HEK293 (cell line): ENCODE results near the gene KIRREL3.
"Not testable (repeated sequence)": the region's sequence is repeated elsewhere in the genome, so short reads cannot be mapped to it uniquely, and the experiment has no call there.

Source experiments
- CTCF ChIA-PET: fragments of 350-600 bp; formaldehyde crosslinking; extraction: SDS; loops from one replicate; lab custom pipeline; 2021; ENCODE audit warnings: antibody characterized with exemption; lab: Yijun Ruan, JAX
- POLR2A ChIA-PET: fragments of 300-600 bp; formaldehyde crosslinking; extraction: SDS; loops from one replicate; lab custom pipeline; 2020; ENCODE audit warnings: antibody characterized with exemption, inconsistent platforms; lab: Yijun Ruan, JAX
- H3K27ac ChIP-seq: fragments of 200-500 bp; sonication (Bioruptor generic); 2 replicates; pipeline ENCODE4 v1.5.1; 2014; ENCODE audit warnings: low read depth, low read length, control low read depth, inconsistent platforms; ENCODE audit errors: extremely low read depth
- H3K36me3 ChIP-seq, 2 experiments: fragments of 200-500 bp in 1 of 2; sonication (Bioruptor generic) in 1 of 2; 1 replicate in 1 of 2; 2 replicates in 1 of 2; pipeline ENCODE4 v1.5.1; 2014 to 2017; ENCODE audit warnings: inconsistent platforms in 2 of 2, low read length in 2 of 2; ENCODE audit not compliant: control insufficient read depth in 2 of 2, insufficient read depth in 1 of 2
- H3K4me1 ChIP-seq: fragments of 200-500 bp; sonication (Bioruptor generic); 2 replicates; pipeline ENCODE4 v1.5.1; 2014; ENCODE audit warnings: mild to moderate bottlenecking, low read length, inconsistent platforms; ENCODE audit not compliant: control insufficient read depth, insufficient read depth
- H3K4me3 ChIP-seq: 2 replicates; pipeline ENCODE4 v1.5.1; 2011; ENCODE audit warnings: low read depth, mild to moderate bottlenecking, control low read depth, low read length, moderate library complexity
- H3K9me3 ChIP-seq: fragments of 200-500 bp; sonication (Bioruptor generic); 2 replicates; pipeline ENCODE4 v1.5.1; 2014; ENCODE audit warnings: low read depth, low read length, inconsistent platforms; ENCODE audit not compliant: control insufficient read depth, insufficient read depth
- BCL11B ChIP-seq: fragments of 450-650 bp; formaldehyde crosslinking; IDR thresholded peaks from 2 replicates; pipeline ENCODE4 v1.5.1; 2016; ENCODE audit warnings: low read depth, missing biosample characterization, missing genetic modification characterization
- FEZF1 ChIP-seq: fragments of 450-650 bp; formaldehyde crosslinking; IDR thresholded peaks from 2 replicates; pipeline ENCODE4 v1.5.1; 2016; ENCODE audit warnings: missing biosample characterization, missing genetic modification characterization
- GFI1B ChIP-seq: fragments of 450-650 bp; formaldehyde crosslinking; IDR thresholded peaks from 2 replicates; pipeline ENCODE4 v1.5.1; 2016; ENCODE audit warnings: missing biosample characterization, missing genetic modification characterization
- HOXA7 ChIP-seq: sonication (generic); formaldehyde crosslinking; IDR thresholded peaks from 2 replicates; pipeline ENCODE4 v1.8.1; 2022; ENCODE audit warnings: missing genetic modification reagents, borderline replicate concordance
- PRDM10 ChIP-seq: fragments of 450-650 bp; formaldehyde crosslinking; IDR thresholded peaks from 2 replicates; pipeline ENCODE4 v1.5.1; 2016; ENCODE audit warnings: missing biosample characterization, missing genetic modification characterization
- ZBTB17 ChIP-seq: fragments of 450-650 bp; formaldehyde crosslinking; IDR thresholded peaks from 2 replicates; pipeline ENCODE4 v1.5.1; 2016; ENCODE audit warnings: missing biosample characterization, missing genetic modification characterization
- ZNF202 ChIP-seq: fragments of 450-650 bp; formaldehyde crosslinking; IDR thresholded peaks from 2 replicates; pipeline ENCODE4 v1.5.1; 2016; ENCODE audit warnings: missing biosample characterization, missing genetic modification characterization, borderline replicate concordance
- ZNF23 ChIP-seq: fragments of 450-650 bp; formaldehyde crosslinking; IDR thresholded peaks from 2 replicates; pipeline ENCODE4 v1.5.1; 2016; ENCODE audit warnings: missing biosample characterization, missing genetic modification characterization, borderline replicate concordance
- ZNF311 ChIP-seq: fragments of 450-650 bp; formaldehyde crosslinking; IDR thresholded peaks from 2 replicates; pipeline ENCODE4 v1.5.1; 2017; ENCODE audit warnings: missing biosample characterization, missing genetic modification characterization, borderline replicate concordance
- ZNF423 ChIP-seq: fragments of 450-650 bp; formaldehyde crosslinking; IDR thresholded peaks from 2 replicates; pipeline ENCODE4 v1.5.1; 2016; ENCODE audit warnings: missing biosample characterization, missing genetic modification characterization
- ZNF843 ChIP-seq: fragments of 450-650 bp; formaldehyde crosslinking; IDR thresholded peaks from 2 replicates; pipeline ENCODE4 v1.5.1; 2016; ENCODE audit warnings: missing biosample characterization, missing genetic modification characterization
- ZSCAN4 ChIP-seq: fragments of 450-650 bp; formaldehyde crosslinking; IDR thresholded peaks from 2 replicates; pipeline ENCODE4 v1.5.1; 2017; ENCODE audit warnings: missing biosample characterization, missing genetic modification characterization
- TF ChIP-seq, protein P1 (sequence below): fragments of 450-650 bp; formaldehyde crosslinking; IDR thresholded peaks from 2 replicates; pipeline ENCODE4 v1.5.1; 2016; ENCODE audit warnings: missing biosample characterization, missing genetic modification characterization
- TF ChIP-seq, protein P2 (sequence below): fragments of 450-650 bp; formaldehyde crosslinking; IDR thresholded peaks from 2 replicates; pipeline ENCODE4 v1.5.1; 2016; ENCODE audit warnings: missing biosample characterization, missing genetic modification characterization, low read depth
- TF ChIP-seq, protein P3 (sequence below): fragments of 450-650 bp; formaldehyde crosslinking; IDR thresholded peaks from 2 replicates; pipeline ENCODE4 v1.5.0; 2017; ENCODE audit warnings: missing biosample characterization, missing genetic modification characterization, borderline replicate concordance

The KIRREL3 gene

DNA sequence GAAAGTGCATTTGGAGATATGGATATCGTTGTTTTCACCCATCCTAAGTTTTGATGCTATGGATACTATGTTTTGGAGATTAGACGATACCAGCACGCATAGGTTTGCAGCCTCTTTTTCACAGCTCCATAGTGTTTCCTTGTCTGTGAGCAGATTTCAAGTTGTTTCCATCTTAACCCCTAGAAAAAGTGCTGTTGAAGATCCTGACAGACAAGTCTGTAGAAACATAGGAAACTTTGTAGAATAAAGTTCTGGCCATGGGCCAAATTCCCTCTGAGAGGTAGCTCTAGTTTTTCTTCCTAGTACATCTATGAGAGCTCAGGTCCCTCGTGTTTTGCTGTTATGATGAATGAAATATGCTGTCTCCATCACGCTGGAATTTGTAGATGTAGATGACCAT lies 612.7 kb downstream of the KIRREL3 start (continued):
- TF ChIP-seq PRDM10 (tag by site-specific recombination) (no peak), GFI1B (no peak), BCL11B (tag by site-specific recombination) (no peak), ZNF23 (tag by site-specific recombination) (no peak)

- H3K4me1 ChIP-seq, H3K36me3 ChIP-seq, POLR2A ChIA-PET, H3K27ac ChIP-seq, H3K9me3 ChIP-seq, H3K4me3 ChIP-seq: not testable (repeated sequence)
- CTCF ChIA-PET = interaction anchor here (1.6 kb wide), 1 partner anchor 76 kb away, joined by 4 read pairs; no protein-coding TSS in a partner anchor
These were observed 613.9 kb downstream of the KIRREL3 start for GRCh38 chr11:126386729-126387071.

DNA sequence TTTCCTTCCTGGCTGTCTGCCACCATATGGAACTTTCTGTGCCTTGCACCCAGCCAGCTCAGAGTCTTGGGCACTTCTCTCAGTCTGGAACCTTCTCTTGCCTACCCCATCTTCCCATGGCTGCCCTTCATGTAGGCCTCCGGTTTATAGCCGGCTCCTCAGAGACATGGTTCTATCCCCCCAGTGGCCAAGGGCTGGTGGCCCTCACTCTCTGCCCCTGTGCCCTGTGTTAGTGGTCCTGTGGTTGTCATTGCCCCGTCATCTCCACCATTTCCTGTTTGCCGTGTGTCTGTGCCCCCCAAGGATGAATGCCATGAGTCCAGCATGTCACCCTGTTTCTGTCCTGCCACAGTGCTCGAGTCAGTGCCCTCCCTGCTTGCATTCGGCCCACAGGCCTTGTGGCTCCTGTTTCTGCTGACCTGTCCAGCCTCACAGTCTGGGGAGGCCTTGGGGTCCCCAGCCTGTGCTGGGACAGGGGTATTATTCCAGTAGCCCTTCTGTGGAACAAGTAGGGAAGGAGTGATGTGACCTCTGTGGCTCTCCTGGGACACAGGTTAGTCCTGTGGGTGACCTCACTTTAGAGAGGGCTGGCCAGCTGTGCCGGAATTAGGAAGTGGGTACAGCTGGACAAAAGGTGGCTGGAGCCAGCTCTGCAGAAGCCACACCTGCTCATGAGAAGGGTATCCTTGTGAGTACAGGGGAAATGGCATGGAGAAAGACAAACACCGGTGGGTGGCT lies 614.4 kb downstream of the KIRREL3 start:
- H3K9me3 ChIP-seq = no peaks in the 10 kb centered on the region
- H3K36me3 ChIP-seq = no peaks in the 10 kb centered on the region
- CTCF ChIA-PET = no interaction called here
- H3K4me3 ChIP-seq = no peak overlapping the region
- TF ChIP-seq FEZF1 (tag by site-specific recombination) (no peak), ZNF311 (no peak), ZNF202 (tag by site-specific recombination) (no peak), ZBTB17 (tag by site-specific recombination) (no peak), ZNF423 (tag by site-specific recombination) (no peak), ZSCAN4 (tag by site-specific recombination) (no peak), HOXA7 (CRISPR knock-in tag) (no peak), ZNF843 (tag by site-specific recombination) (no peak)
- TF ChIP-seq, protein P1, sequence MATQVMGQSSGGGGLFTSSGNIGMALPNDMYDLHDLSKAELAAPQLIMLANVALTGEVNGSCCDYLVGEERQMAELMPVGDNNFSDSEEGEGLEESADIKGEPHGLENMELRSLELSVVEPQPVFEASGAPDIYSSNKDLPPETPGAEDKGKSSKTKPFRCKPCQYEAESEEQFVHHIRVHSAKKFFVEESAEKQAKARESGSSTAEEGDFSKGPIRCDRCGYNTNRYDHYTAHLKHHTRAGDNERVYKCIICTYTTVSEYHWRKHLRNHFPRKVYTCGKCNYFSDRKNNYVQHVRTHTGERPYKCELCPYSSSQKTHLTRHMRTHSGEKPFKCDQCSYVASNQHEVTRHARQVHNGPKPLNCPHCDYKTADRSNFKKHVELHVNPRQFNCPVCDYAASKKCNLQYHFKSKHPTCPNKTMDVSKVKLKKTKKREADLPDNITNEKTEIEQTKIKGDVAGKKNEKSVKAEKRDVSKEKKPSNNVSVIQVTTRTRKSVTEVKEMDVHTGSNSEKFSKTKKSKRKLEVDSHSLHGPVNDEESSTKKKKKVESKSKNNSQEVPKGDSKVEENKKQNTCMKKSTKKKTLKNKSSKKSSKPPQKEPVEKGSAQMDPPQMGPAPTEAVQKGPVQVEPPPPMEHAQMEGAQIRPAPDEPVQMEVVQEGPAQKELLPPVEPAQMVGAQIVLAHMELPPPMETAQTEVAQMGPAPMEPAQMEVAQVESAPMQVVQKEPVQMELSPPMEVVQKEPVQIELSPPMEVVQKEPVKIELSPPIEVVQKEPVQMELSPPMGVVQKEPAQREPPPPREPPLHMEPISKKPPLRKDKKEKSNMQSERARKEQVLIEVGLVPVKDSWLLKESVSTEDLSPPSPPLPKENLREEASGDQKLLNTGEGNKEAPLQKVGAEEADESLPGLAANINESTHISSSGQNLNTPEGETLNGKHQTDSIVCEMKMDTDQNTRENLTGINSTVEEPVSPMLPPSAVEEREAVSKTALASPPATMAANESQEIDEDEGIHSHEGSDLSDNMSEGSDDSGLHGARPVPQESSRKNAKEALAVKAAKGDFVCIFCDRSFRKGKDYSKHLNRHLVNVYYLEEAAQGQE (tag by site-specific recombination) = no peak
- TF ChIP-seq, protein P2, sequence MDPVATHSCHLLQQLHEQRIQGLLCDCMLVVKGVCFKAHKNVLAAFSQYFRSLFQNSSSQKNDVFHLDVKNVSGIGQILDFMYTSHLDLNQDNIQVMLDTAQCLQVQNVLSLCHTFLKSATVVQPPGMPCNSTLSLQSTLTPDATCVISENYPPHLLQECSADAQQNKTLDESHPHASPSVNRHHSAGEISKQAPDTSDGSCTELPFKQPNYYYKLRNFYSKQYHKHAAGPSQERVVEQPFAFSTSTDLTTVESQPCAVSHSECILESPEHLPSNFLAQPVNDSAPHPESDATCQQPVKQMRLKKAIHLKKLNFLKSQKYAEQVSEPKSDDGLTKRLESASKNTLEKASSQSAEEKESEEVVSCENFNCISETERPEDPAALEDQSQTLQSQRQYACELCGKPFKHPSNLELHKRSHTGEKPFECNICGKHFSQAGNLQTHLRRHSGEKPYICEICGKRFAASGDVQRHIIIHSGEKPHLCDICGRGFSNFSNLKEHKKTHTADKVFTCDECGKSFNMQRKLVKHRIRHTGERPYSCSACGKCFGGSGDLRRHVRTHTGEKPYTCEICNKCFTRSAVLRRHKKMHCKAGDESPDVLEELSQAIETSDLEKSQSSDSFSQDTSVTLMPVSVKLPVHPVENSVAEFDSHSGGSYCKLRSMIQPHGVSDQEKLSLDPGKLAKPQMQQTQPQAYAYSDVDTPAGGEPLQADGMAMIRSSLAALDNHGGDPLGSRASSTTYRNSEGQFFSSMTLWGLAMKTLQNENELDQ (tag by site-specific recombination) = no peak
- TF ChIP-seq, protein P3, sequence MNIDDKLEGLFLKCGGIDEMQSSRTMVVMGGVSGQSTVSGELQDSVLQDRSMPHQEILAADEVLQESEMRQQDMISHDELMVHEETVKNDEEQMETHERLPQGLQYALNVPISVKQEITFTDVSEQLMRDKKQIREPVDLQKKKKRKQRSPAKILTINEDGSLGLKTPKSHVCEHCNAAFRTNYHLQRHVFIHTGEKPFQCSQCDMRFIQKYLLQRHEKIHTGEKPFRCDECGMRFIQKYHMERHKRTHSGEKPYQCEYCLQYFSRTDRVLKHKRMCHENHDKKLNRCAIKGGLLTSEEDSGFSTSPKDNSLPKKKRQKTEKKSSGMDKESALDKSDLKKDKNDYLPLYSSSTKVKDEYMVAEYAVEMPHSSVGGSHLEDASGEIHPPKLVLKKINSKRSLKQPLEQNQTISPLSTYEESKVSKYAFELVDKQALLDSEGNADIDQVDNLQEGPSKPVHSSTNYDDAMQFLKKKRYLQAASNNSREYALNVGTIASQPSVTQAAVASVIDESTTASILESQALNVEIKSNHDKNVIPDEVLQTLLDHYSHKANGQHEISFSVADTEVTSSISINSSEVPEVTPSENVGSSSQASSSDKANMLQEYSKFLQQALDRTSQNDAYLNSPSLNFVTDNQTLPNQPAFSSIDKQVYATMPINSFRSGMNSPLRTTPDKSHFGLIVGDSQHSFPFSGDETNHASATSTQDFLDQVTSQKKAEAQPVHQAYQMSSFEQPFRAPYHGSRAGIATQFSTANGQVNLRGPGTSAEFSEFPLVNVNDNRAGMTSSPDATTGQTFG (tag by site-specific recombination) = no peak
- TF ChIP-seq, all 188 proteins: peak for 0
- POLR2A ChIA-PET = no interaction called here
- Histone ChIP-seq H3K4me1 (no peaks in the 10 kb centered on the region), H3K27ac (no peak overlapping the region)
